HG03135 (cell line): Measurements from ENCODE around the gene DST.

ENCODE experiments used
- ATAC-seq: cut with Tn5 transposase; IDR thresholded peaks from one replicate; pipeline ENCODE4 v1.9.1; 2021; ENCODE audit warnings: mild to moderate bottlenecking, moderate library complexity; ENCODE audit not compliant: unreplicated experiment

The DST gene

DNA sequence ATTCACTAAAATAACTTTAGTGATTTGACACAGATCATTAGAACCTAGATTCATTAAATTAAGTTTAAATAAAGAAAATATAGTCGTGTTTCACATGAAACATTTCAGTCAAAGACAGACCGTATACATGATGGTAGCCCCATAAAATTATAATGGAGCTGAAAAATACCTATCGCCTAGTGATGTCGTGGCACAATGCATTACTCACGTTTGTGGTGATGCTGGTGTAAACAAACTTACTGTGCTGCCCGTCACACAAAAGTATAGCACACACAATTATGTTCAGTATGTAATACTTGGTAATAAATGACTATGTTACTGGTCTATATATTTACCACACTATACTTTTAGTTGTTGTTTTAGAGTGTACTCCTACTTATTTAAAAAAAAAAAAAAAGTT is 17.3 kb downstream of the DST start:
- ATAC-seq = no peak

DNA sequence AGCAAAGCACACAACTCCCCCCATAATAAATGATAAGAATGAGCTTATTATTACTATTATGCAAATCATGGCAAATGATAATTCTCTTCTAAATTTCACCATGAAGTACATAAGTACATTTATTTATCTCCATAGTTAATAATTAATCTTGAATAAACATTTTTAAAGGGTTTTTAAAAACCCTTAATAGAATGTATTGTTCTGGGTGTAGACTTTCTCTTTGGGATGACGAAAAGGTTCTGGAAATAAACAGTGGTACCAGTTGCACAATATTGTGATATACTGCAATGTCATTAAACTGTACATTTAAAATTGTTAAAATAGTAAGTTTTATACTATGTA is 18.0 kb downstream of the DST start:
- ATAC-seq = no peak

DNA sequence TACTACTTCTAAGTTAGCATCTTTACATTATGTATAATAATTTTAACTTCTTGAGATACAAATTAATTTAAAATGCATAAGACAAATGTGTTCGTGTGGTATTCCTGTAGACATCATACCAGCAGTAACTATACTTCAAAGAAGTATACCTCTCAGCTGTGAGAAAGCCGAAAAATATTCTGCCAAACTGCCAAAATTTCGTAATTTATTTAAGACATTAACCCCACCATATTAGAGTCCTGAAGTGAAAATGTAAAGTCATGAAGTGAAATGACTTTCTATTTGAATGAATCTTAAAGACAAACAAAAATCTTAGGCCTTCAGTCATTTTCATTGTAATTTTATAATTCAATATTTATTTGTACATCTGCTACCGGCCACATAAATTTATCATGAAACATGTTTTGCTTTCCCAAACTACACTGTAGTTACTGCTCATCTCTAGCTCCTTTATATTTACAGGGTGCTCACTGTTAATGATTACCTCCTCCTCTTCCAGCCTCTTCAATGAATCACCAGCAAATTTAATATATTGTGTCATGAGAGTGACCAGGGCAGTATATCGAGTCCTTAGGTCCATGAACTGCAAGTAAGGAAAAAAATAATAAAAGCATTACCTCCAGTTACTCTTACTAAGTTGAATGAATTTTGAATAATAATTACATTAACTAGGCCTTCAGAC is 18.5 kb downstream of the DST start:
- no peak for ATAC-seq

DNA sequence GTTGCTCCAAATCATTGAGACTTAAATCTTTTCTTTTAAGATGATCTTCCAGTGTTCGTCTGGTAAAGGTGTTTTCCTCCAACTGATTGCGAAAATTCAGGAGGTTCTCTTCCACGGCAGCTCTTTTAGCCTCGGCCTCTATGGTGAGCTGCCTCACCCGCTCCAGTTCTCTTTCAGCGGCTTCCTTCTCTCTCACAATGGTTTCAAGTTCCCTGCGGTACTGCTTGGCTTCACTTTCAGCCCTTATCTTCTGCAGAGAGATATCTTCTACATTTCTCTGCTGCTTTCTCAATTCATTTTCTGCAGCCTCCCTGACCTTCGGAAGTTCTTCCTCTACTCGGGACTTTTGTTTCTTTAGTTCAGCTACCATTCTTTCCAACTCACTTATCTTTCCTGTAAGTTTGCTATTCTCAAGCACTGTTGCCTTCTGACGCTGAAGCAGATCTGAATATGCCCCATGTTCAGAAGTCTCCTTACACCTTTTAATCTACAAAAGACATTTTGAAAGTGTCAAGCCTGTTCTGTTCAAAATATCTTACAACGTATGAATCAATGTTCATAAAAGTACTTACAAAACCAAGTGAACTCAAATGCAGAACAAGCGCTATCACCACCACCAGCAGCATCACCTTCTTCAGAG is 22.3 kb downstream of the DST start:
- no peak for ATAC-seq

DNA sequence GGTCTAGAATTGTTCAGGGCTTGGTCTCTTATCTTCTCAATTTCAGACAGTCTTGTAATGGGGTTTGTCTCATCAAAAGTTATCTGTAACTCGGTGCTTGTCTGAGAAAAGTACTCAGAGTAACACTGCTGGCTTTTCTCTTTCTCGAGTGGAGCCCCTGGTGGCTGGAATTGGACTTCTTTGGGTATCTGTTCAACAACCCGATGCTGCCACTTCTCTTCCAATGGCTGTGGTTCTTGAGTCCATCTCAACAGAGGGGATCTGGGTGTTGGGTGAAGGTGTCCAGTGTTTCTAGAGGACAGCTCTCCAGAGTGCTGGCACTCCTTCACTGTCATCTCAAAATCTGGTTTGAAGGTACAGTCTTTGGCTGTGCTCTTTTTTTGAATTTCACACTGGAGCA is 24.6 kb downstream of the DST start:
- no peak for ATAC-seq

DNA sequence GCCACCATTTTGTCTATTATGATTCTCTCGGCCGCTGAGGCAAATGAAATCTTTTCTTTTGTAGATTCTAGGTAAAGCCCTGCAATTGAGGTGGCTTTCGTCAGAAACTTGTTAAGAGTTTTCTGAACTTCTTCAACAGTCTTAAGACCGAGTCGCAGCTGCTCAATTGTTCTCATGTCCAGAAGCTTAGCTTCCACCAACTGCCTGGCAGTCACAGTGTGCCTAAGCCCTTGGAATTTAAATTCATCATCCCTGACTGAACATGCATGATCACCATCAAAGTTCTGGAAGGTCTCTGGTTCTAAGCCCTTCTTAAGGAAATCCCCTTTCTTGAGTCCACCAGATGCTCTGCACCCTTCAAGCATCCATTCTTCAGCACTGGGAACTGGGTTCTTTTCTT is 25.7 kb downstream of the DST start:
- ATAC-seq = no peak

DNA sequence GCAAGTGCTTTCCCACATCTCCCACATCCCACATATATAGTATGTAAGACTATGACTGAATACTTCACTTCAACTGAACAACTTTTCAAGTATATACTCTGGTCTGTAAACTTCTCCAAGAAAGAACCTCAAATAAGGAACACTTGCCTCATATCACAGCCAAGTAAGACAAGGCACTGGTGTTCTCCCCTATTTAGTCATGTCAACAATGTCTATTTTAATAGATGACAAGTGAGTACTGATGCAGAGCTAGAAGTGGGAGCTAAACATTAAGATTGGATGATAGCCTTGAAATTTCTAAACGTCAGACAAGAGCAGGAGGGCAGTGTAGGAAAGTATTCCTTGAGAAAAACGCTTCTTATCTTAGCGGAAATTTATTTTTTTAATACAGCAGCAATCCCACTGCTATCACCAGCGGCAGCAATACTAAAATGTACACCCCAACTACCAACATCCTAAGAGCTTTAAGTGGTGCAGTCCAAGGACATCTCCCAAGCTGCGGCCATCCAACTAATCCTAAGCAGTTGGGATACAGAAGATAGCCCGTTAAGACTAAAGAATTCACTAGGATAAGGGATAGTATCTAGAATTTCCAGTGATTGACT is 29.3 kb downstream of the DST start:
- ATAC-seq = no peak

DNA sequence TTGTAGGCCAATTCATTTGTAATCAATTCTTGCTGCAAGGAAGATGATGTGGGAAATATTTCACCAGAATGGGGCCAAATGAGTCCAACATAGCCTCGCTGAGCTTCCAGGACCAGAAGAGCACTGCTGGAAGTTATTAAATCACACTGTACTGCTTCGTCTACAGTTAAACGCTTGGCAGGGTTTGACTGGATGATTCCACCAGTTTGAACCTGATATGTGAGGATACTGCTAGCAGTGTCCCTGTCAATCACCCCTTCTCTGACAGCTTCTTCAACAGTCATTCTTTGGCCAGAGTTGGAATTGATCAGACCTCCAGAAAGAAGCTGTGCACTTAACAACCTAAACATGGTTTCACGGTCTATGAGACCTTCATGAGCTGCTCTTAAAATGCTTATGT is 34.4 kb downstream of the DST start:
- no peak for ATAC-seq

DNA sequence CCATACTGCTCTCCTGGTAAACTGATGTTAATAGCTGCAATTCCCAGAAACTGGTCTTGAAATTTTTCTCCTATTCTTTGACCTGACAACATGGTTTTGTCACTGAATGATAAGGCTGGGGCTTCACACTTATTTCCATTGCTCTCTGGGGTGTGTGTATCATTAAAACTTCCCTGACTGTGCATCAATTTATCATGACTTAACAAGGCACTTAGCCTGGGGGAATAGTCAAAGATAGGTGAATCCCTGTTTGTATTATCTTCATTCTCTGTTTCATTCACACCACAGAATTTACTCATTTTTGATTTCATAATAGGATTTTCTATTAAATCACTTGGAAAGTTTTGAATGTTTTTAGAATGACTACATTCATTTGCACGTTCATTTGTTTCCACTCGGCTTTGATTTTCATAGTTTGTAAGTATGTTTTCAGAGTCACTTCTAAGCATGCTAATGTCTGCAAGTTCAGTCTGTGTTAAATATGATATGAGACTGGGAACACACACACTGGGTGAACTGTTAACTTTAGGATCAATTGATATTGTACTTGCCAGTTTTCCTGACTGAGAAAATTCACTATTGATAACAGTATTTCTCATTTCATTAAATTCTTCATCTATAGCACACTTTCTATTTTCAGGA is 35.5 kb downstream of the DST start:
- no peak for ATAC-seq

DNA sequence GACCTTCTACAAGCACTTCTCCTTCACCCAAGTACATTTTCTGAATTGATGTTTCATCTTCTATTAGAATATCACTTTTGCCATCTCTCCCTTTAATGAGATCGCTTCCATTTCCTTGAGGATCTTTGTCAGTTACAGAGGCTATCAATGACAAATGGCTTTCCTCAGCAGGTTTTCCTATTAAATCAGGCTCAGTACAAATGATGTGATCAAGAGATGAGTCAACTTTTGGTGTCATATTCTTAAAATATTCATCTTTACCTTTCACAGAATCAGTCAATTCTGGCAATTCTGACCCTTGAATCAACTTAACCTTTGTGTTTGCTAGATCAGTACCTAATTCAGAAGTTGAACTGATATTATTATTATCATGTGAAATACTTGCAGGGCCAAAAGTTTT is 37.3 kb downstream of the DST start:
- no peak for ATAC-seq

DNA sequence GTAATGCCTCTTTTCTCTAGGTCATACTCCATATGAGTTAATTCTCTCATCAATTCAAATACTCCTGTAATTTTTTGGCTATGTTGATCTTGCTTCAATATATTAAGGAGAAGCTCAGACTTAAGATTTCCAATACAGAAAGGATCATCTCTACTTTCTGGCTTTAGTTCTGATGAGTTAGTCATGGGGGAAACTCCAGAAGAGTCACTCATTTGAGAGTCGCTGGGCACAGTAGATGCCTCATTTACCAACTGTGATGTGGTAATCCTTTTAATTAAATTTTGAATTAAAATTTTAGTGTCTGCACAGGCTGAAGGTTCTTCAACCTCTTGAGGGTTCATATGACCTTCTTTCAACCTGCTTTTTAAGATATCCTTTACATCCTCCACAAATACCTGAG is 38.5 kb downstream of the DST start:
- ATAC-seq = no peak

DNA sequence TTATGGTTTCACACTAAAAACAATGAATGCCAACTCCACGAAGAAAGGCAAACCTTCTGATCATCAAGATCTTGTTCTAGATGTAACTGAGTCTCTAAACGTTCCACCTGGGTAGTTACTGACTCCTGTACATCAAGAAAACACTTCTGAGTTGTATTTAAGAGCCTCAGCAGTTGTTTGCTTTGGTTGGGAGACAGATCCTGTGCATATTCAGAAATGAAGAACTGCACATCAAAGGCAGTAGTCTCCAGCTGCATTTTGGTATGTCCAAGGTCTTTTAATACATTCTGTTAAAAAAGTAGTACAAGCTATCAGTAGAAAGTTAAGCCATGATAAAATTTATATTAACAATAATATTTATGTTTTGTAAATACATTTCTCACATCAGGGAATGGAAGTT is 41.3 kb downstream of the DST start:
- ATAC-seq = no peak

DNA sequence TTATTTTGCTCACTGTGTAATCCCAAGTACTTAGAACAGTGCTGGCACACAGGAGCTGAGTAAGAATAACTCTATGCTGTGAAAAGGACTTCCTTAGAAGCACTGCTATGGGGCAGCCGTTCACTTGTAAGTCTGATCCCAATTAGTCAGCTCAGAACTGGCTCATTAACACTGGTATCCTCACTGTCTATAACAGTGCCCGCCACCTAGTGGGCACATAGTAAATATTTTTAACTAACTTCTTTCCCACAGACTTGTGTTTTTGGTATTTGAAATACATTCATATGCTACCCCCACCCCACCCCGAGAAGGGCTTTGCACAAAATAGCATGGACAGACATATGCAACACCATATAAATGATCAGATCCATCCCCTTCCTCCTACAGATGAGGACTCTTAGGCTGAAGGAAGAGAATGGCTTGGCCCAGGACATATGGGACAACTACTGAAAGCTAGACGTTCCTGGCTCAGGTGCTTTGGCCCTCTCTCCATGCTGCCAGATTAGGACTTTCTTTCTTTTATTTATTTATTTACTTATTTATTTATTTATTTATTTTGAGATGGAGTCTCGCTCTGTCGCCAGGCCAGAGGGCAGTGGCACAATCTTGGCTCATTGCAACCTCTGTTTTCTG is 47.1 kb downstream of the DST start:
- no peak for ATAC-seq

DNA sequence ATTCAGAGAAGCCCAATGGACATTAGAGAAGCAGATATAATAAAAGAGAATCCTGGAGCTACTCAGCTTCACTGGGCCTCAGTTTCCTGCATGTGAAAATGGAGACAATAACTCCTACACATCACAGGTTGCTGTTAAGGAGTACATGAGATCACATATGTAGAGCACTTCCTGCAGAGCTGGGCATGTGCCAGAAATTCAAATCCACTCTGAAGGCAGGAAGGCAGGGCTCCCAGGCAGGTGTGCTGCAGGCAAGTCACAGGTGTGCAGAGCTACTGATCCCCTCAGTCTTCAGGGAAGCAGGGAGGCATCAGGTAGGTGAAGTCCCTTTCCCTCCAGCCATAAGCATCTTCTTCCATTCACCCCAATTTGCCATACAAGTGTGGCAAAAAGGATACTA is 48.0 kb downstream of the DST start:
- ATAC-seq = no peak

DNA sequence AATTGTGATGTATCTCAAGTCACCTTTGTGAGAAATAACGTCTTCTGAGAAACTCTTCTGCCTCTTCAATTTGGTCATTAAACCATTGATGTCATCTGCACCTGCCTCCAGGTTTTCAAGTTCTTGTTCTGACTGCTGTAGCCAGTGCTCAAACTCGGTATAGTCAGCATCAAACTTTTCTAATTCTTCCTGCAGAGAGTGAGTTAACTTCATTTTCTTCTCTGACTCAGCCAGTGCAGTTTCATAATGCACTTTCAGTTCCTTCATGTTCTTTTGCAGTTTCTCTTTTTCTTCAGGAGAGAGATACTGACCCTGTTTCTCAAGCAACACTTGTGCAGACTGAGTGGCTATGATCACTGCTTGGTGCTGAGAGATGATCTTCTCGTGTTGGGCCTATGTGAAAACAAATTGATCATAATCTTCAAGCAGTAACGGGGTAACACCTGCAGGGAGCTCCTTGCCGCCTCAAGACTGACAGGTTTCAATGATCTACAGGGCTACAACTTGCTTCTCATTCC is 48.8 kb downstream of the DST start:
- peak; percentile 91 for ATAC-seq

DNA sequence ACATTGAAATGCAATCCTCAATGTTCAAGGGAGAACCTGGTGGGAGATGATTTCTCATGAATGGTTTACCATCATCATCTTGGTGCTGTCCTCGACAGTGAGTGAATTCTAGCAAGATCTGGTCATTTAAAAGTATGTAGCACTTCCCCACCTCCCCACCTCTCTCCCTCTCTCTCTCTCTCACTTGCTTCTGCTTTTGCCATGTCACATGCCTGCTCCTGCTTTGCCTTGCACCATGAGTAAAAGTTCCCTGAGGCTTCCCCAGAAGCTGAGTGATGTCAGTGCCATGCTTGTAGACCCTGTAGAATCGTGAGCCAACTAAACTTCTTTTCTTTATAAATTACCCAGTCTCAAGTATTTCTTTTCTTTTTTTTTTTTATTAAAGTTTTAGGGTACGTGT is 60.5 kb downstream of the DST start:
- ATAC-seq = no peak

DNA sequence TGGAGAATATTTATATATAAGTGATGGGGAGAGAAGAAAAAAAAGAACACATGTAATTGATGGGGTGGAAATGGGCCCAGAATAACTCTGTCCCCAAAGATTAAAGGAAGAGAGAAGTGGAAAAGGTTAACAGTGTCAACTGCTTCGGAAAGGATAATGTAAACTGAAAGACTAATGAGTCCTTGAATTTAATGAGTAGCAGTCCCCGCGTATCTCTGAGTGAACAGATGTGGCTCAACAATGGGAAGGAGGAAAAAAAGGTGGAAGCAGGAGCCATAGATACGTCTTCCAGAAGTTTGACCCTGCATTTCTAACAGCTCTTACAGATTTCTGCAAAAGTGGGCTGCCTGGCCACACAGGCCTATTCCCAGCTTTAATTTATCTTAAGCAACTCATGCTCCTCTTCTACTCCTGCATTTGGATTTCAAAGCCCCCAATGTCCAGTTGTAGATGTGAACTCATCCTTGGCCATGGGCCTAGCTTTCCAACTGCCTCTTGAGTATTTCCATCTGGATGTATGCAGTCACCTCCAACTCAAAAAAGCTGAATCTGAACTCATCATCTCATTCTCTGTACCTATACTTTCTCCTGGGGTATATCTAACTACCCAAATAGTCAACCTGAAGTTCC is 61.3 kb downstream of the DST start:
- no peak for ATAC-seq

DNA sequence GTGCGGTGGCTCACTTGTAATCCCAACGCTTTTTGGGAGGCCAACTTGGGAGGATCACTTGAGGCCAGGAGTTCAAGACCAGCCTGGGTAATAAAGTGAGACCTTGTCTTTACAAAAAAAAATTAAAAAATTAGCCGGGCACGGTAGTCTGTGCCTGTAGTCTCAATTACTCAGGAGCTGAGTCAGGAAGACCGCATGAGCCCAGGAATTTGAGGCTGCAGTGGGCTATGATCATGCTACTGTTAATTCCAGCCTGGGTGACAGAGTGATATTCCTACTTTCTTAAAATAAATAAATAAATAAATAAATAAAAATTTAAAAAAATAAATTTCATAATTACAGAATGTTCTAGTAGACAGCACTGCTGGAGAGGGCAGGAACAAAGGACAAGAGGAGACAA is 62.4 kb downstream of the DST start:
- ATAC-seq = no peak

DNA sequence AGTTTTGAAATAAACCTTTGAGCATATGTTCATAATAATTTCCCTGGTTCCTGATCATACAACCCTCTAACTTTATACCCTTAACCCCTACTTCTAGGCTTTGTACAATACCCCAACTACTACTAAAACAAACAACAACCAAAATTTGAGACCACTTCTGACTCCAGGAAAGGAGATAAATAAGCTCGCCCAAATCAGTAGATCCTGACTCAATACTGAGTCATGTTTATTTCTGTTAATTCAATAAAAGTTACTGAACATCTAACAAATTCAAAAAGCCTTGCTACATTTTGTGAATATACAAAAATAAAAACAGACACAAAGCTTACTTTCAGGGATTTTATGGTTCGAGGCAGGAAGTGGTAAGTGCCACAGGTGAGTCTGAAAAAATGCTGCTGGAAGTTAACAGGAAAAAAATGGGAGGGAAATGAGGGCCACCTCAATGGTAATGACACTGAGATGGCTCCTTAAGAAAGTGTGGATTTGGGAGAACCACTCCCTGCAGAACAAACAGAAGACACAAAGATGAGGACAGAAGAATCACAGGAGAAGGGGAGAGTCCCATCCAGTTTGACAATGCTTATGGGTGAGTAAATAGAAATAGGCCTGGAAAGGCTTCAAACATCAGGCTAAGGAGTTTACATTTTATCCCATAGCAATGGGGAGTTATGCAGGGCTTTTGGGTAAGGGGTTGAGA is 63.4 kb downstream of the DST start:
- ATAC-seq = no peak

DNA sequence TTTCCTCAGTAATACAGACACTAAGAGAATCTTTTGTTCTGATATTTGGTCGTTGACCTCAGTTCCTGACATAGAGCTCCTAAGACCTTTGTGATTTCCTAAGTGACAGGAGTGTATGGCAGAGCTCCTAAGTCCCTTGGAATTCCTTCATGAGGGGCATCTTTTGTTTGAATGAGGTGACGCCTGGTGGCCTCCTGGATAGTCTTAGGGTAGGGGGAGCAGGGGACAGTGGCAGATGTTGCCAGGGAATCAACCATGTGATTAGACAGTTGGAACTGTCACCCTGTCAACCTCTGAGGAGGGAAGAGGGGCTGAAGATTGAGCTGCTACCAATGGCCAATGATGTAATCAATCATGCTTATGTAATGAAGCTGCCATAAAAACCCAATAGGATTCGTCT is 67.0 kb downstream of the DST start:
- ATAC-seq = no peak

DNA sequence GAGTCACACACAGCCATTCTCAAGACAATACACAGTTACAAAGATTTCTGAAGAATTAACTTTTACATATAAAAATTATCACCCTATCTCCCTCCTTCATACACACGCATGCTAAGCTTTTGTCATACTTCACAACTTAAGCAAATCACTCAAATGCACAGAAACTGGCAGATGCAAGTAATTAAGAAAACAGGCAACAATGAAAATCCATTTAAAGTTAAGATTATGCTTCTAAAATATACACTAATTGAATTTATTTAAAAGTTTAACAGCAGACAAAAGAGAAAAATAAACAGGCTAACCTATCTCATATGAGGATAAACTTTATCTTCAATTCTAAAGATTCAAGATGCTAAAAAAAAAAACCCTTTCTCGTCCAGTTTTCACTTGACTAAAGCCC is 68.4 kb downstream of the DST start:
- no peak for ATAC-seq
